HCT116 (cell line): ENCODE results near the gene KBTBD13.

Source experiments
- CTCF ChIP-seq, 3 experiments: fragments of 200-600 bp in 1 of 3; sonication (generic) in 1 of 3; IDR thresholded peaks in 2 of 3; conservative IDR thresholded peaks in 1 of 3; 2 replicates each; pipeline ENCODE4 v1.5.1; 2012 to 2017; ENCODE audit warnings: low read depth in 2 of 3, low read length in 2 of 3, antibody characterized with exemption in 1 of 3, borderline replicate concordance in 1 of 3, control low read depth in 1 of 3, mild to moderate bottlenecking in 1 of 3, mixed read lengths in 1 of 3, mixed run types in 1 of 3, moderate library complexity in 1 of 3; ENCODE audit not compliant: insufficient read depth in 1 of 3
- JUND ChIP-seq: IDR thresholded peaks from 2 replicates; pipeline ENCODE4 v1.6.1; 2012
- POLR2A ChIP-seq: IDR thresholded peaks from 2 replicates; pipeline ENCODE4 v1.7.0; 2011; ENCODE audit warnings: borderline replicate concordance; ENCODE audit not compliant: insufficient read depth, insufficient read length; ENCODE audit errors: extremely low read depth
- POLR2AphosphoS5 ChIP-seq: IDR thresholded peaks from 2 replicates; pipeline ENCODE4 v1.6.1; 2011; ENCODE audit warnings: mild to moderate bottlenecking, low read depth, low read length, moderate library complexity
- SIN3A ChIP-seq: IDR thresholded peaks from 2 replicates; pipeline ENCODE4 v1.6.1; 2012; ENCODE audit warnings: low read depth
- SP1 ChIP-seq: IDR thresholded peaks from 2 replicates; pipeline ENCODE4 v1.6.1; 2012; ENCODE audit warnings: low read depth
- TF ChIP-seq, protein P1 (sequence below): IDR thresholded peaks from 2 replicates; pipeline ENCODE4 v1.6.1; 2012

DNA sequence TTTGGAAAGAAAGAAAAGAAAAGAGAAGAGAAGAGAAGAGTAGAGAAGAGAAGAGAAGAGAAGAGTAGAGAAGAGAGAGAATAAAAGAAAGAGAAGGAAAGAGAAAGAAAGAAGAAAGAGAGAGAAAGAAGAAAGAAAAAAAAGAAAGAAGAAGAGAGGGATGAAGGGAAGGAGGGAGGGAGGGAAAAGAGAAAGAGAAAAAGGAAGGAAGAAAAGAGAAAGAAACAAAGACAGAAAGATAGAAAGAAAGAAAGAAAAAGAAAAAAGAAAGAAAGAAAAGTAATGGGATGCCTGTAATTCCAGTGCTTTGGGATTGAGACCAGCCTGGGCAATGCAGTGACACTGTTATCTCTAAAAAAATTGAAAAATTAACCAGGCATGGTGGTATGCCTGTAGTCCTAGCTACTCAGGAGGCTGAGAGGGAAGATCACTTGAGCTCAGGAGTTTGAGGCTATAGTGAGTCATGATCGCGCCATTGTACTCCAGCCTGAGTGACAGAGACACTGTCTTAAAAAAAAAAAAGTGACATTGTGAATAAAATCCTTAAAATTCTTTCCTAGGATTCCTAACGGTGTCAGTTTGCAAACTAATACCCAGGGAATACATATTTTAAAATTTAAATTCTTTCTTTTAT is 10.4 kb upstream of the KBTBD13 start:
- TF ChIP-seq CTCF (IDR thresholded peaks at IDR 0.05 in 2 of 3, conservative IDR thresholded peaks at IDR 0.05 in 1 of 3; ENCODE audit: borderline replicate concordance in 1 of 3, insufficient read depth in 1 of 3, low read depth in 2 of 3, low read length in 2 of 3) (no peak), SP1 (no peak), JUND (no peak), POLR2A (no peak), SIN3A (no peak), POLR2AphosphoS5 (no peak)
- TF ChIP-seq, protein P1, sequence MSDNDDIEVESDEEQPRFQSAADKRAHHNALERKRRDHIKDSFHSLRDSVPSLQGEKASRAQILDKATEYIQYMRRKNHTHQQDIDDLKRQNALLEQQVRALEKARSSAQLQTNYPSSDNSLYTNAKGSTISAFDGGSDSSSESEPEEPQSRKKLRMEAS = no peak
